GM21367 (cell line): ENCODE measurements around the gene SNTG2.
A peak's percentile ranks its signal among the peaks of the same experiment; 100 is the strongest.

Experiments used
- ATAC-seq: cut with Tn5 transposase; IDR thresholded peaks from one replicate; pipeline ENCODE4 v1.9.1; 2021; ENCODE audit not compliant: unreplicated experiment

SNTG2 gene

GRCh38 chr2:987789-988188, 37.1 kb downstream of the SNTG2 start:
- ATAC-seq: no peak

GRCh38 chr2:989781-990467, 39.3 kb downstream of the SNTG2 start:
- ATAC-seq: no peak

GRCh38 chr2:990970-991369, 40.3 kb downstream of the SNTG2 start:
- ATAC-seq: no peak

GRCh38 chr2:1002350-1002749, 51.7 kb downstream of the SNTG2 start:
- ATAC-seq: no peak

GRCh38 chr2:1004398-1004797, 53.7 kb downstream of the SNTG2 start:
- no peak for ATAC-seq

- no peak for ATAC-seq
These were observed 59.8 kb downstream of the SNTG2 start for GRCh38 chr2:1010415-1010930.

GRCh38 chr2:1011006-1011405, 60.4 kb downstream of the SNTG2 start:
- ATAC-seq: no peak

- ATAC-seq: no peak
These were observed 61.3 kb downstream of the SNTG2 start for GRCh38 chr2:1011985-1012384.

- ATAC-seq: no peak
These were observed 64.2 kb downstream of the SNTG2 start for GRCh38 chr2:1014802-1015201.

- no peak for ATAC-seq
These were observed 65.9 kb downstream of the SNTG2 start for GRCh38 chr2:1016500-1016899.

- ATAC-seq: no peak
These were observed 67.2 kb downstream of the SNTG2 start for GRCh38 chr2:1017827-1018226.

GRCh38 chr2:1020206-1020605, 69.6 kb downstream of the SNTG2 start:
- no peak for ATAC-seq

- ATAC-seq: no peak
These were observed 71.5 kb downstream of the SNTG2 start for GRCh38 chr2:1022178-1022577.

GRCh38 chr2:1024981-1025380, 74.3 kb downstream of the SNTG2 start:
- ATAC-seq: no peak

- ATAC-seq: no peak
These were observed 75.5 kb downstream of the SNTG2 start for GRCh38 chr2:1026141-1026540.

GRCh38 chr2:1028831-1029230, 78.2 kb downstream of the SNTG2 start:
- no peak for ATAC-seq

- no peak for ATAC-seq
These were observed 81.4 kb downstream of the SNTG2 start for GRCh38 chr2:1032030-1032429.

- no peak for ATAC-seq
These were observed 82.4 kb downstream of the SNTG2 start for GRCh38 chr2:1033069-1033468.

- ATAC-seq: no peak
These were observed 86.4 kb downstream of the SNTG2 start for GRCh38 chr2:1037066-1037465.

- ATAC-seq: no peak
These were observed 88.9 kb downstream of the SNTG2 start for GRCh38 chr2:1039549-1039948.

GRCh38 chr2:1041012-1041805, 90.6 kb downstream of the SNTG2 start:
- ATAC-seq: no peak

- ATAC-seq: peak; percentile 90
These were observed 94.5 kb downstream of the SNTG2 start for GRCh38 chr2:1045109-1045508.
